Smooth muscle cell of bladder (primary cell): ENCODE measurements around the gene SKIC3. TPM values are rescaled to one million over a fixed set of nuclear protein-coding genes. Genes with fewer than 3 reads are reported as not detected.

Experiments used
- total RNA-seq: library from RNA; depleted of rRNA; stranded (reverse); fragments of >200 nt; gene quantifications from 2 replicates; pipeline ENCODE4 v1.2.3, GENCODE V29; 2014

SKIC3 gene
- 131 and 145 TPM in 2 replicates for total RNA-seq

DNA sequence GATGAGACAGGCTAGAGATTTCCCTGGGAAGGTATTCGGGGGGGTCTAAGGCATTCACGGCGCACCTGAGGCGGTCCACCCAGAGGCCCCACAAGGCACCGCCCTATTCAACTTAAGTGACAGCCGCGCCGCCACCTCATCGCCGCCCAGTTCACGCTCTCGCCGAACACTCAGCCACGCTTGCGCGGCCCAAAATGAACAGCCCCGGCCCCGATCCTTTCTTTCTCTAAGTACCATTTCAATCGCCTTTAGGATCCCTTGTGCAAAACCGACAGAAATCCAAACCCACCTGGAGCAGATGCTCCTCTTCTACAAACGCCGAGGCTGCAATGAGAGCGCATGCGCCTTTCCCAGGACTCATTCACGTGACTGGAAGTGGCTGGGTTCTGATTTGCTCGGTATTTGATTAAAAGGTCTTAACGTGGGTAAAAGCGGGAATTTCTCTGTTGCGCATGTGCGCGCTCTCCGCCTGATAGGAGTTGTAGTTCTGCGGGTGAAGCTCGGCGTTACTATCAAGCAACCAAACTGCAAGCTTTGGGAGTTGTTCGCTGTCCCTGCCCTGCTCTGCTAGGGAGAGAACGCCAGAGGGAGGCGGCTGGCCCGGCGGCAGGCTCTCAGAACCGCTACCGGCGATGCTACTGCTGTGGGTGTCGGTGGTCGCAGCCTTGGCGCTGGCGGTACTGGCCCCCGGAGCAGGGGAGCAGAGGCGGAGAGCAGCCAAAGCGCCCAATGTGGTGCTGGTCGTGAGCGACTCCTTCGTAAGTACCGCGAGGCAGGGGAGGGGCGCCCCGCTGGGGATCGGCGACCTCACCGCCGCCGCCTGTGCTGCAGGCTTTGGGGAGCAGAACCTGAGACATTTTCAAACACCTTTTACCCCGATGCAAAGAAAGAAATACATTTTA lies at the start of gene SKIC3, which contains the start of gene ARSK:
SKIC3 (minus strand) TSS at position 331 of the 902 bp plus-strand sequence. CDS start 7,827 bp downstream, outside the sequence.
ARSK (plus strand) TSS at position 455 of the 902 bp plus-strand sequence; CDS start at position 633, 178 bp downstream.

Other genes starting within 250 kb of the SKIC3 start
- not detected in 2 replicates for gene FAM81B, start 163.6 kb downstream of the SKIC3 start, total RNA-seq
- gene ARSK, start 124 bp upstream of the SKIC3 start, total RNA-seq: 8.4 and 13.0 TPM in 2 replicates
- 0.28 TPM in 2 replicates for gene GPR150, start 65.1 kb upstream of the SKIC3 start, total RNA-seq
- gene RFESD, start 91.8 kb upstream of the SKIC3 start, total RNA-seq: 1.7 and 3.2 TPM in 2 replicates
- 0.18 and 0.71 TPM in 2 replicates for gene SPATA9, start 128.0 kb upstream of the SKIC3 start, total RNA-seq
- gene RHOBTB3, start 176.4 kb upstream of the SKIC3 start, total RNA-seq: 304 and 322 TPM in 2 replicates